Erythroblast (primary cell): Measurements from ENCODE around the gene PER3.

Experiments used
- GATA1 ChIP-seq: IDR thresholded peaks from 2 replicates; pipeline ENCODE4 v1.6.1; 2011; ENCODE audit warnings: low read depth, mild to moderate bottlenecking, control low read depth, low read length, moderate library complexity
- POLR2A ChIP-seq: IDR thresholded peaks from 2 replicates; pipeline ENCODE4 v1.6.1; 2011; ENCODE audit warnings: mild to moderate bottlenecking, low read length

GRCh38 chr1:7860130-7860529 is 76.0 kb downstream of the PER3 start:
- TF ChIP-seq POLR2A (no peak), GATA1 (no peak)
